Naive thymus-derived CD4-positive, alpha-beta T cell (primary cell): ENCODE results near the gene RGS9. TPM values are rescaled to one million over a fixed set of nuclear protein-coding genes. Genes with fewer than 3 reads are reported as not detected.
A peak's percentile ranks its signal among the peaks of the same experiment; 100 is the strongest.

ENCODE experiments used
- ATAC-seq: fragments of 150-1000 bp; cut with Tn5 transposase; 2 replicates; pipeline ENCODE4 v1.10.0; 2021; ENCODE audit warnings: mild to moderate bottlenecking, moderate library complexity
- CTCF ChIA-PET: fragments of 350-600 bp; sonication (Branson Sonifier 250); formaldehyde crosslinking; loops from one replicate; lab custom pipeline; 2021; ENCODE audit warnings: antibody characterized with exemption; lab: Charles Lee
- POLR2A ChIA-PET: fragments of 350-600 bp; sonication (Branson Sonifier 250); formaldehyde crosslinking; loops from one replicate; lab custom pipeline; 2021; ENCODE audit warnings: antibody characterized with exemption, inconsistent platforms; lab: Charles Lee
- DNase-seq, 9 donors: peaks; one replicate each; pipeline versions ENCODE4 v3.0.0 to v3.0.0-alpha.2; 2020 to 2022; ENCODE audit warnings: mixed read lengths in 1 of 9
- H3K27ac ChIP-seq: one replicate; pipeline ENCODE4 v1.7.0; 2013; ENCODE audit warnings: mild to moderate bottlenecking, low read depth, low read length, moderate library complexity
- H3K27me3 ChIP-seq, 2 donors: one replicate each; pipeline ENCODE4 v1.7.0; 2013; ENCODE audit warnings: low read length in 2 of 2, mild to moderate bottlenecking in 2 of 2, moderate library complexity in 2 of 2; ENCODE audit not compliant: control insufficient read depth in 2 of 2, insufficient read depth in 2 of 2
- H3K36me3 ChIP-seq, 3 experiments: 1 replicate in 2 of 3; 2 replicates in 1 of 3; pipeline ENCODE4 v1.7.0; 2013; ENCODE audit warnings: low read length in 3 of 3, mild to moderate bottlenecking in 3 of 3, moderate library complexity in 1 of 3; ENCODE audit not compliant: insufficient read depth in 3 of 3, control insufficient read depth in 2 of 3
- H3K4me1 ChIP-seq, 2 donors: one replicate each; pipeline ENCODE4 v1.7.0; 2013; ENCODE audit warnings: low read length in 2 of 2, mild to moderate bottlenecking in 2 of 2, moderate library complexity in 1 of 2; ENCODE audit not compliant: control insufficient read depth in 2 of 2, insufficient read depth in 2 of 2
- H3K4me3 ChIP-seq: 2 replicates; pipeline ENCODE4 v1.7.0; 2013; ENCODE audit warnings: mild to moderate bottlenecking, low read length
- H3K9me3 ChIP-seq, 3 experiments: 1 replicate in 2 of 3; 2 replicates in 1 of 3; pipeline ENCODE4 v1.7.0; 2013; ENCODE audit warnings: low read length in 3 of 3; ENCODE audit not compliant: control insufficient read depth in 2 of 3
- H3K27ac Mint-ChIP-seq, 9 donors: one replicate each; pipeline ENCODE4 v1.8.0; 2020 to 2022; ENCODE audit warnings: mixed read lengths in 9 of 9, mild to moderate bottlenecking in 8 of 9, moderate library complexity in 5 of 9, inconsistent platforms in 2 of 9
- H3K27me3 Mint-ChIP-seq, 5 donors: one replicate each; pipeline ENCODE4 v1.8.0; 2021 to 2022; ENCODE audit warnings: mixed read lengths in 5 of 5, mild to moderate bottlenecking in 1 of 5
- H3K36me3 Mint-ChIP-seq, 5 donors: one replicate each; pipeline ENCODE4 v1.8.0; 2020 to 2022; ENCODE audit warnings: mixed read lengths in 5 of 5, mild to moderate bottlenecking in 3 of 5, inconsistent platforms in 1 of 5
- H3K4me1 Mint-ChIP-seq, 7 donors: one replicate each; pipeline ENCODE4 v1.8.0; 2020 to 2022; ENCODE audit warnings: mixed read lengths in 7 of 7, mild to moderate bottlenecking in 3 of 7, inconsistent platforms in 1 of 7
- H3K4me3 Mint-ChIP-seq, 10 donors: one replicate each; pipeline ENCODE4 v1.8.0; 2020 to 2022; ENCODE audit warnings: mild to moderate bottlenecking in 10 of 10, mixed read lengths in 10 of 10, moderate library complexity in 6 of 10, inconsistent platforms in 2 of 10
- H3K9me3 Mint-ChIP-seq, 11 donors: one replicate each; pipeline ENCODE4 v1.8.0; 2020 to 2022; ENCODE audit warnings: mixed read lengths in 11 of 11, mild to moderate bottlenecking in 4 of 11, inconsistent platforms in 1 of 11, moderate library complexity in 1 of 11
- intact Hi-C, 2 donors: fragments of 100-400 bp; cut with micrococcal nuclease; formaldehyde crosslinking; loops; one replicate each; pipeline ENCODE4 v1.15.1; 2023
- polyA plus RNA-seq, 2 donors: library from polyadenylated mRNA; unstranded; fragments of 300-500 nt; fragmentation: Illumina TruSeq; gene quantifications; one replicate each; pipeline ENCODE4 v1.2.3, GENCODE V29; 2021
- total RNA-seq, 6 experiments: library from RNA in 5 of 6; stranded (reverse) in 5 of 6; gene quantifications; 1 replicate in 5 of 6; 2 replicates in 1 of 6; pipeline ENCODE4 v1.2.3 and lab custom pipeline; 2021 to 2026

The RGS9 gene
- total and polyA plus RNA-seq, 7 experiments from 2014 or later, result 0.32 to 3.9 (median 0.81) TPM; not detected in 2

DNA sequence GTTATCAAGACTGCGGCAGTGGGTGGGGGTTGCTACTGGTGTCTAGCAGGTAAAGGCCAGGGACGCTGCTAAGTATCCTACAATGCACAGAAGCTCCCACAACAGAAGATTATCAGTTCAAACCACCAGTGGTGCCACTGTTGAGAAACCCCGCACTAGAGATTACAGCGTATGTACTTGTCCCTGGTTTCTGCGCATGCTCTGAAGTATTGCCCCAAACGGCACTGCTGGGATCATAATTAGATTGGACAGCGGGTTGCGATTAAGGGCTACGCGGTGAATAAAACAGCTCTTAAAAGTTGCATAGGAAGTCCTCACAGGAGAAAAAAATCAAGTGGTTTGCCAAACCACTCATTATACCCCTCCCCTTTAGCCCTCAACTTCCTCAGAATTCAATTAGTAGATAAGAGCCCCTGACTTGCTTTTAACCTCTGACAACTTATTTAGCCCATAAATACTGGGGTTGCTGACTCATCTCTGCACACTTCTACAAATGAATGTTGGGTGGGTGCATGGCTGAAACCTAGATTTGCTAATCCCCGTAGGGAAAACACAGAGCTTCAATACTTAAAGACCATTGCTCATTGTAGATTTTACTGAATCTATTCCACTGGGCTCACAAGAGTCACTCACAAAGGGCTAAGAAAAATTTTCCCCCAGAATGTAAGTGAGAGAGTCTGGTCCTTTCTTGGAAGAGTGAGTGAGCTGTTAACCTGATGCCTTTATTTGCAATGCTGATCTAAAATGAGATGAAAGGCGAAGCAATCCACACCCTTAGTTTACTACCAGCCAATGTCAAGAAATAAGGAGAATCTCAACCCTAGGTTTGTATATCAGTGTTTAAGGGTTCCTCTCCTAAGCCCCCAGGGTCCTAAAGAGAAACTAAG lies 91.8 kb downstream of the RGS9 start:
- Histone ChIP-seq H3K9me3 (no peaks in the 10 kb centered on the region), H3K27me3 (no peaks in the 10 kb centered on the region), H3K36me3 (no peaks in the 10 kb centered on the region), H3K4me3 (no peak overlapping the region), H3K4me1 (peaks cover 14 to 24% of the 10 kb centered on the region in 2 donors), H3K27ac (no peak overlapping the region)
- H3K4me1 Mint-ChIP-seq, result peaks cover 14 to 40% (median 18%) of the 10 kb centered on the region in 7 donors
- H3K9me3 Mint-ChIP-seq, result no peaks in the 10 kb centered on the region
- H3K27me3 Mint-ChIP-seq, result peaks cover 0 to 29% (median 4%) of the 10 kb centered on the region in 5 donors
- POLR2A ChIA-PET, result no interaction called here
- no peaks in the 10 kb centered on the region for H3K36me3 Mint-ChIP-seq
- intact Hi-C loops, result loop anchor here in 1 of 2 donors (1.0 kb wide), 1 partner anchor 33 kb away; no protein-coding TSS in a partner anchor
- ATAC-seq (peak; percentile 68), DNase-seq (peak in 6 of 9 donors; percentile 13 to 43 (median 22))
- peak overlapping the region; percentile 50 to 77 (median 68) for H3K4me3 Mint-ChIP-seq
- CTCF ChIA-PET, result interaction anchor here (0.6 kb wide), 2 partner anchors 71 to 1904 kb away, joined by 3 to 5 read pairs; no protein-coding TSS in a partner anchor
- peak overlapping the region in 5 of 9 donors; percentile 6 to 57 (median 34) for H3K27ac Mint-ChIP-seq

DNA sequence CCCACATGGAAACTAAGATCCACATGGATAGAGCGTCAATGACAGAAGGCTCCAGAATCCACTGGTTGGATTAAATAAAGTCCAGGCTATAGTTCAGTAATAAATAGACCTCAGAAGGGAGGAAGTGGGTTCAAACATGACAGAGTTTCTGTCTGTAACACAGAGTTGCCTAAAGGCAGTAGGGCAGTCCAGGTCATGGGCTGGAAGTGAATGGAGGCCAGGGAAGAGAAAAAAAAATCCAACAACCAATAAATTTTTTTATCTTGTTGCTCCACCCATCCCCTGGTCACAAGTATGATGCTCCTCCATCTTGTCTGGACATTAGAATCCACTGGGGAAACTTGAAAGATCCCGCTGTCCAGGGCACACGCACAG lies 92.4 kb downstream of the RGS9 start:
- peak overlapping the region in 2 of 10 donors; percentile 69 to 77 for H3K4me3 Mint-ChIP-seq
- H3K4me1 ChIP-seq, result peaks cover 14 to 24% of the 10 kb centered on the region in 2 donors

DNA sequence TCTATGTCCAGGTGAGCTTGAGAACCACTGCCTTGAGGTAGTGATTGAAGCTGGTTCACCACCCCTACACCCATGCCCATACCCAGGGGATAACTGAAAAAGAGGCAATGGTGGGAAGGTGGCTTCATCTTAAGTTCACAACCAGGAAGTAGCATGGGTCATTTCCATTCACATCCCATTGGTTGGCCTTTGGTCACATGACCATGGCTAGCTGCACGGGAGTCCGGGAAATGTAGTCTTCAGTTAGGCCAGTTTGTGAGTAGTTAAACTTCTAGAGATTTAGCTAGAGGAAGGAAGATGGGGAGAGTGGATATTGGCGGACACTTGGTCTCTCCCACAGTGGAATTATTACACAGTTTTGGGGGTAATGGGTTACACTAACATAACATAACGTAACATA lies 92.9 kb downstream of the RGS9 start:
- H3K36me3 ChIP-seq, result no peaks in the 10 kb centered on the region
- Mint-ChIP-seq H3K27me3 (peaks cover 0 to 31% (median 5%) of the 10 kb centered on the region in 5 donors), H3K27ac (peak overlapping the region in 1 of 9 donors; percentile 15), H3K4me3 (peak overlapping the region in 1 of 10 donors; percentile 77), H3K9me3 (no peaks in the 10 kb centered on the region), H3K36me3 (no peaks in the 10 kb centered on the region), H3K4me1 (peaks cover 14 to 42% (median 18%) of the 10 kb centered on the region in 7 donors)
- no peak overlapping the region for H3K4me3 ChIP-seq
- POLR2A ChIA-PET, result no interaction called here
- H3K27me3 ChIP-seq, result no peaks in the 10 kb centered on the region
- no peaks in the 10 kb centered on the region for H3K9me3 ChIP-seq
- ATAC-seq, result no peak
- intact Hi-C loops, result loop anchor here (5.0 to 10.0 kb wide), 4 partner anchors 47 to 765 kb away; no protein-coding TSS in a partner anchor
- CTCF ChIA-PET, result interaction anchor here (0.7 kb wide), 1 partner anchor 1690 kb away, joined by 3 read pairs; no protein-coding TSS in a partner anchor
- no peak overlapping the region for H3K27ac ChIP-seq
- DNase-seq, result no peak
- peaks cover 14 to 24% of the 10 kb centered on the region in 2 donors for H3K4me1 ChIP-seq

More for the DNA sequence above, 92.4 kb downstream of the RGS9 start:
- intact Hi-C loops, result loop anchor here in 1 of 2 donors (1.0 kb wide), 1 partner anchor 33 kb away; no protein-coding TSS in a partner anchor
- ChIA-PET POLR2A (no interaction called here), CTCF (interaction anchor here (0.7 kb wide), 1 partner anchor 1690 kb away, joined by 3 read pairs; no protein-coding TSS in a partner anchor)
- Mint-ChIP-seq H3K36me3 (no peaks in the 10 kb centered on the region), H3K9me3 (no peaks in the 10 kb centered on the region), H3K4me1 (peaks cover 14 to 40% (median 18%) of the 10 kb centered on the region in 7 donors), H3K27ac (peak overlapping the region in 1 of 9 donors; percentile 44), H3K27me3 (peaks cover 0 to 31% (median 5%) of the 10 kb centered on the region in 5 donors)
- no peak for ATAC-seq
- H3K27me3 ChIP-seq, result no peaks in the 10 kb centered on the region
- DNase-seq, result no peak
- H3K9me3 ChIP-seq, result no peaks in the 10 kb centered on the region
- no peak overlapping the region for H3K27ac ChIP-seq
- H3K36me3 ChIP-seq, result no peaks in the 10 kb centered on the region
- H3K4me3 ChIP-seq, result no peak overlapping the region

- H3K27ac Mint-ChIP-seq, result no peak overlapping the region
- ChIA-PET CTCF (interaction anchor here (1.1 kb wide), 1 partner anchor 567 kb away, joined by 3 read pairs; no protein-coding TSS in a partner anchor), POLR2A (no interaction called here)
- DNase-seq, result no peak
- peaks cover 0 to 33% (median 5%) of the 10 kb centered on the region in 5 donors for H3K27me3 Mint-ChIP-seq
- peaks cover 14 to 24% of the 10 kb centered on the region in 2 donors for H3K4me1 ChIP-seq
- no peak overlapping the region for H3K27ac ChIP-seq
- H3K9me3 ChIP-seq, result no peaks in the 10 kb centered on the region
- no peak for ATAC-seq
- H3K27me3 ChIP-seq, result no peaks in the 10 kb centered on the region
- no peak overlapping the region for H3K4me3 ChIP-seq
- intact Hi-C loops, result loop anchor here (1.0 to 10.0 kb wide), 6 partner anchors 46 to 934 kb away; no protein-coding TSS in a partner anchor
- peaks cover 0 to 4% (median 0%) of the 10 kb centered on the region in 11 donors for H3K9me3 Mint-ChIP-seq
- H3K36me3 ChIP-seq, result no peaks in the 10 kb centered on the region
- H3K36me3 Mint-ChIP-seq, result no peaks in the 10 kb centered on the region
- H3K4me3 Mint-ChIP-seq, result no peak overlapping the region
- peaks cover 14 to 48% (median 18%) of the 10 kb centered on the region in 7 donors for H3K4me1 Mint-ChIP-seq
These were observed 93.9 kb downstream of the RGS9 start for GRCh38 chr17:65231086-65231485.

DNA sequence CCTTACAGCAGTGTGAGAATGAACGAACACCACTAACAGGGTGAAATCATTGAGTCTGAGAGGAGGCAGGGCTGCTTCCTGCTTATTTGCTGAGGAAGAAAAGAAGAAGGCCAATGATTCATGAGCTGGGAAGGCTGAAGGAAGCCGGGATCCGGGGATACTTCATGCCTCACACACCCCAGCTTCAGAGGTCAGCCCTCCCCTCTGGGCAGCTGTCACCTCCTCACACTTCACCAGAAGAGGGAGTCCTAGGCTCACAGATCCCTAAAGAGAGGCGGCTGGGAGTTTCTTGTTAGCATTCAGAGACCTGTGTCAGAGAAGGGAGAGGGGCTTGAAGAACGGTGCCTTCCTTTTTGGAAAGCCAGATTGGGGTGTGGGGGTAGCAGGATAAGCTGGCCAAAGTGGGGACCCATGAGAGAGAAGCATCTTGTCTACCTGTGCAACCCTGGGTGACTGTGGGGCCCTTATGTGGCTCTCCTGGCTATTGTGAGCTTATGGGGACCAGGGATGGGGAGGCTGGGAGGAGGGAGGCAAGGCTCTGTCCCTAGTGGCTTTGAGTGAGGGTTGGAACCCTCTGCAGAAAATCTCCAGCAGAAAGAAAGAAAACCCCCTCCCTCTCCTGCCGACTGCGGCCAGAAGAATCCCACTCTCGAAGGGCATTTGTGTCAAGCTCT lies 94.6 kb downstream of the RGS9 start:
- Mint-ChIP-seq H3K36me3 (no peaks in the 10 kb centered on the region), H3K4me3 (no peak overlapping the region), H3K27me3 (peaks cover 0 to 29% (median 5%) of the 10 kb centered on the region in 5 donors), H3K4me1 (peaks cover 14 to 48% (median 18%) of the 10 kb centered on the region in 7 donors), H3K9me3 (peaks cover 0 to 5% (median 0%) of the 10 kb centered on the region in 11 donors), H3K27ac (peak overlapping the region in 1 of 9 donors; percentile 51)
- ChIA-PET CTCF (interaction anchor here (1.1 to 1.9 kb wide), 2 partner anchors 566 to 933 kb away, joined by 3 to 9 read pairs; no protein-coding TSS in a partner anchor), POLR2A (interaction anchor here (0.6 kb wide), 1 partner anchor 1817 kb away, joined by 4 read pairs; no protein-coding TSS in a partner anchor)
- Histone ChIP-seq H3K9me3 (no peaks in the 10 kb centered on the region), H3K36me3 (no peaks in the 10 kb centered on the region), H3K4me1 (peaks cover 14 to 24% of the 10 kb centered on the region in 2 donors), H3K27me3 (no peaks in the 10 kb centered on the region), H3K4me3 (no peak overlapping the region), H3K27ac (no peak overlapping the region)
- peak in 6 of 9 donors; percentile 31 to 49 (median 39) for DNase-seq
- intact Hi-C loops, result loop anchor here (1.0 to 10.0 kb wide), 6 partner anchors 46 to 934 kb away; no protein-coding TSS in a partner anchor
- ATAC-seq, result peak; percentile 52

DNA sequence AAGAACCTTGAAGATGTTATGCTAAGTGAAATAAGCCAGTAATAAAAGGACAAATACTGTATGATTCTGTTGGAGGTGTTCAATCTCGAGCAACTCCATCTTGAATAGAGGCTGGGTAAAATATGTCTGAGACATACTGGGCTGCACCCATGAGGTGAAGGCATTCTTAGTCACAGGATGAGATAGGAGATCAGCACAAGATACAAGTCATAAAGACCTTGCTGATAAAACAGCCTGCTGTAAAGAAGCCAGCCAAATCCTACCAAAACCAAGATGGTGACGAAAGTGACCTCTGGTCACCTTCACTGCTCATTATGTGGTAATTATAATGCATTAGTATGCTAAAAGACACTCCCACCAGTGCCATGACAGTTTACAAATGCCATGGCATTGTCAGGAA lies 98.1 kb downstream of the RGS9 start:
- peaks cover 0 to under 1% of the 10 kb centered on the region in 2 donors for H3K4me1 ChIP-seq
- H3K27ac ChIP-seq, result no peak overlapping the region
- no peaks in the 10 kb centered on the region for H3K9me3 ChIP-seq
- no peak overlapping the region for H3K4me3 ChIP-seq
- H3K4me1 Mint-ChIP-seq, result peaks cover 0 to 18% (median 0%) of the 10 kb centered on the region in 7 donors
- DNase-seq (no peak), ATAC-seq (no peak)
- no peak overlapping the region for H3K27ac Mint-ChIP-seq
- H3K9me3 Mint-ChIP-seq, result peaks cover 0 to 7% (median 0%) of the 10 kb centered on the region in 11 donors
- H3K36me3 ChIP-seq, result no peaks in the 10 kb centered on the region
- ChIA-PET CTCF (no interaction called here), POLR2A (no interaction called here)
- no peaks in the 10 kb centered on the region for H3K27me3 ChIP-seq
- H3K27me3 Mint-ChIP-seq, result peaks cover 0 to 36% (median 5%) of the 10 kb centered on the region in 5 donors
- no peaks in the 10 kb centered on the region for H3K36me3 Mint-ChIP-seq
- H3K4me3 Mint-ChIP-seq, result no peak overlapping the region
- intact Hi-C loops, result loop anchor here in 1 of 2 donors (10.0 kb wide), 1 partner anchor 760 kb away; no protein-coding TSS in a partner anchor
